ENCODE data around the gene MORF4L1.
"Not testable (repeated sequence)": the region's sequence is repeated elsewhere in the genome, so short reads cannot be mapped to it uniquely, and the experiment has no call there.

The MORF4L1 gene

GRCh38 chr15:78872155-78872971 is at the start of gene MORF4L1:
Gene MORF4L1, plus strand, starts transcription at chr15:78872890. Its CDS starts 128 bp downstream, at chr15:78873018.
- DNase-seq (ENCODE audit: low spot score): peak; percentile 97

GRCh38 chr15:78828920-78829319 is 43.8 kb upstream of the MORF4L1 start:
- DNase-seq (ENCODE audit: low spot score): no peak

- DNase-seq (ENCODE audit: low spot score): no peak
Observed at GRCh38 chr15:78830514-78831228, 42.0 kb upstream of the MORF4L1 start.

- no peak for DNase-seq (ENCODE audit: low spot score)
Observed at GRCh38 chr15:78831229-78832207, 41.2 kb upstream of the MORF4L1 start.

GRCh38 chr15:78836333-78836732 is 36.4 kb upstream of the MORF4L1 start:
- DNase-seq (ENCODE audit: low spot score): no peak

- no peak for DNase-seq (ENCODE audit: low spot score)
Observed at GRCh38 chr15:78837131-78837530, 35.6 kb upstream of the MORF4L1 start.

GRCh38 chr15:78837543-78837942 is 35.1 kb upstream of the MORF4L1 start:
- no peak for DNase-seq (ENCODE audit: low spot score)

- DNase-seq (ENCODE audit: low spot score): no peak
Observed at GRCh38 chr15:78838489-78838888, 34.2 kb upstream of the MORF4L1 start.

- not testable (repeated sequence) for DNase-seq (ENCODE audit: low spot score)
Observed at GRCh38 chr15:78839151-78839550, 33.5 kb upstream of the MORF4L1 start.

GRCh38 chr15:78840661-78841375 is 31.9 kb upstream of the MORF4L1 start:
- DNase-seq (ENCODE audit: low spot score): no peak

- DNase-seq (ENCODE audit: low spot score): no peak
Observed at GRCh38 chr15:78841376-78841706, 31.3 kb upstream of the MORF4L1 start.

- DNase-seq (ENCODE audit: low spot score): no peak
Observed at GRCh38 chr15:78841891-78842290, 30.8 kb upstream of the MORF4L1 start.

- DNase-seq (ENCODE audit: low spot score): no peak
Observed at GRCh38 chr15:78842519-78842918, 30.2 kb upstream of the MORF4L1 start.

GRCh38 chr15:78846906-78847305 is 25.8 kb upstream of the MORF4L1 start:
- DNase-seq (ENCODE audit: low spot score): not testable (repeated sequence)

GRCh38 chr15:78847387-78847906 is 25.2 kb upstream of the MORF4L1 start:
- not testable (repeated sequence) for DNase-seq (ENCODE audit: low spot score)

- no peak for DNase-seq (ENCODE audit: low spot score)
Observed at GRCh38 chr15:78850352-78850751, 22.3 kb upstream of the MORF4L1 start.

- no peak for DNase-seq (ENCODE audit: low spot score)
Observed at GRCh38 chr15:78850941-78851755, 21.5 kb upstream of the MORF4L1 start.

GRCh38 chr15:78853500-78853899 is 19.2 kb upstream of the MORF4L1 start:
- DNase-seq (ENCODE audit: low spot score): no peak

- DNase-seq (ENCODE audit: low spot score): no peak
Observed at GRCh38 chr15:78854833-78855372, 17.8 kb upstream of the MORF4L1 start.

- DNase-seq (ENCODE audit: low spot score): no peak
Observed at GRCh38 chr15:78855746-78856145, 16.9 kb upstream of the MORF4L1 start.

Data from CD4-positive, alpha-beta T cell treated with Interleukin-15 for 4 hours (primary cell).